ENCODE results near the gene AVP. TPM values are rescaled to one million over a fixed set of nuclear protein-coding genes. Genes with fewer than 3 reads are reported as not detected.

The AVP gene
- total and polyA plus RNA-seq, 9 of the 15 experiments (the other 6 are each of a cell fraction or from before 2014, with no cell fraction given), result not detected

GRCh38 chr20:3045816-3046676 lies 38.5 kb downstream of the AVP start, which contains the start of gene MRPS26 (continued):
- TF ChIP-seq HMBOX1 (IDR thresholded peaks at IDR 0.05) (no peak), SMAD3 (CRISPR knock-in tag; conservative IDR thresholded peaks at IDR 0.05) (no peak), CXXC5 (CRISPR knock-in tag; IDR thresholded peaks at IDR 0.05) (peak; percentile 87), ZNF324 (CRISPR knock-in tag; IDR thresholded peaks at IDR 0.05) (no peak), CBX3 (IDR thresholded peaks at IDR 0.05; ENCODE audit: borderline replicate concordance in 1 of 2, low read length in 2 of 2) (no peak), ZNF134 (CRISPR knock-in tag; conservative IDR thresholded peaks at IDR 0.05) (no peak), ZBTB17 (CRISPR knock-in tag; IDR thresholded peaks at IDR 0.05) (peak; percentile 39; the same call in 1 of the 2 replicates), BRF2 (IDR thresholded peaks at IDR 0.05; ENCODE audit: borderline replicate concordance, insufficient read depth, insufficient read length) (no peak), TSHZ1 (CRISPR knock-in tag; IDR thresholded peaks at IDR 0.05) (no peak), MTF1 (CRISPR knock-in tag; IDR thresholded peaks at IDR 0.05; ENCODE audit: borderline replicate concordance) (no peak), TAF7 (tag; IDR thresholded peaks at IDR 0.05) (no peak), ZNF511 (CRISPR knock-in tag; IDR thresholded peaks at IDR 0.05) (peak; percentile 83), BRF1 (IDR thresholded peaks at IDR 0.05; ENCODE audit: borderline replicate concordance, extremely low read depth, insufficient read length) (no peak), GTF3C2 (IDR thresholded peaks at IDR 0.05; ENCODE audit: borderline replicate concordance, extremely low read depth, insufficient read length) (no peak), DEAF1 (CRISPR knock-in tag; IDR thresholded peaks at IDR 0.05) (no peak)

Measured in K562 (cell line).